Measurements from ENCODE around the gene MT3. TPM values are rescaled to one million over a fixed set of nuclear protein-coding genes. Genes with fewer than 3 reads are reported as not detected.

Gene MT3
- total RNA-seq (2022; extraction: Qiagen RNA extraction; ENCODE audit: low read depth) = 1.5 TPM in 1 of 5 replicates, not detected in the others

DNA sequence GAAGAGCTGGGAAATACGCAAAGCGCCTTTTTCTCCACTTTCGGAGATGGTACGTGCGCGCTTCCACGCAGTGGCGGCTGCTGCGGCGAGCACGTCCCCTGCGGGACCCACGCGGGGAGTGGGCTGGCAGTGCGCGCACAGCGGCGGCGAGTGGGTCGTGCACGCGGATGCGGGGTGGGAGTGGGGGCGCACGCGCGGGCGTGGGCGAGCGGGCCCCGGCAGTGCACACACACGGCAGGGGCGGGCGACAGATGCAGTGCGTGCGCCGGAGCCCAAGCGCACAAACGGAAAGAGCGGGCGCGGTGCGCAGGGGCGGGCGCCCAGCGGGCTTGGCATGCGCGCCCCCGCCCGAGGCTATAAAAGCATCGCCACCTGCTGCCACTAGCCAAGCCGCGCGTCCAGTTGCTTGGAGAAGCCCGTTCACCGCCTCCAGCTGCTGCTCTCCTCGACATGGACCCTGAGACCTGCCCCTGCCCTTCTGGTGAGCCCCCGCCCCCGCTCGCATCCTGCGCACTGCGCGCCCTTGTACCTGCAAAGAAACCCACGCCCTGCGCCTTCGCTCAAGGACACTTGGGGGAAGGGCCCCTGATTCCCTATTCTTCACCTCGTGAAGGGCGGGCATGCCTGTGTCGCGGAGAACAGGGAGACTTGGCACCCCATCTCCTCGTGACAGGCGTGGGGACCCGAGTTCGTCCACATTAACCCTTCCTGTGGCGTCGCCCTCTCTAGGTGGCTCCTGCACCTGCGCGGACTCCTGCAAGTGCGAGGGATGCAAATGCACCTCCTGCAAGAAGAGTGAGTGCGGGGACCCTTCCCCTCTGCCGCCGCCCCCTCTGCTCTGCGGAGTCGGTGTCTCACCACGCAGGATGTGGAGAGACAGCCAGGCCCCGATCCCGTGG is at the start of gene MT3:
TSS of gene MT3 (plus strand) at position 388 of the 899 bp plus-strand sequence. CDS start at position 451, 63 bp downstream.

DNA sequence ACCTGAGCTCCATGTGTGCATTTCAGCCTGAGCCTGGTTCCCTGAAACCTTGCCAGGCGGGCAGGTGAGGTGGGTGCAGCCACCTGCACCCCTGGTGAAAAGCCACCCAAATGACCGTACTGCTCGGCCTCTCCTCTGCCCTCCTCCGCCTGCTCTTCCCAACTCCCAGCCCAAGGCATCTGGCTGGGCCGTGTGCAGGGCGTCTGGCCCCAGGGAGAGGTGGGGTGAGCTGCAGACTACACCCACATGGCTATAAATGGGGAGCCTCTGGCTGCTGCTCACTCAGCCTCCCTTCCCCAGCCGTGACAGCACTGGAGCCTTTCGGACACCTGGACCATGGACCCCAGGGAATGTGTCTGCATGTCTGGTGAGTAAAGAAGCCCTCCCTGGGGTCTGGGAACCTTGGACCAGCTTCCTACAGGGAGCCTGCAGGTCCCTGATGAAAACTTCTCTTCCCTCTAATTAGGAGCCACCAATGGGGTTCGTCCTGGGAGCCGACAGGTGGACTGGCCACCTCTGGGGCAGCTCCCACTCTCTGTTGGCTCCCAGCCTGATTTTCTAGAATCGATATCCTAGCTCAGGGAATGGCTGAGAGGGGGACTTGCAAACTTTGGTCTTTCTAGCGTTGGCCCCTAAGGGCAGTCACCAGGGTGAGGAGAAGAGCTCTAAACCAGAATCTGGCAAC is 24.4 kb upstream of the MT3 start, which contains the start of gene MT4:
TSS of gene MT4 (plus strand) at position 281 of the 685 bp plus-strand sequence. CDS start at position 337, 56 bp downstream.

GRCh38 chr16:56608043-56608875 is 18.9 kb downstream of the MT3 start, which contains the start of gene MT2A:
Gene MT2A, plus strand, starts transcription at chr16:56608584. Its CDS starts 72 bp downstream, at chr16:56608656.

GRCh38 chr16:56625140-56625942 is 36.0 kb downstream of the MT3 start, which contains the start of gene MT1E:
Gene MT1E, plus strand, starts transcription at chr16:56625781. Its CDS starts 71 bp downstream, at chr16:56625852.

DNA sequence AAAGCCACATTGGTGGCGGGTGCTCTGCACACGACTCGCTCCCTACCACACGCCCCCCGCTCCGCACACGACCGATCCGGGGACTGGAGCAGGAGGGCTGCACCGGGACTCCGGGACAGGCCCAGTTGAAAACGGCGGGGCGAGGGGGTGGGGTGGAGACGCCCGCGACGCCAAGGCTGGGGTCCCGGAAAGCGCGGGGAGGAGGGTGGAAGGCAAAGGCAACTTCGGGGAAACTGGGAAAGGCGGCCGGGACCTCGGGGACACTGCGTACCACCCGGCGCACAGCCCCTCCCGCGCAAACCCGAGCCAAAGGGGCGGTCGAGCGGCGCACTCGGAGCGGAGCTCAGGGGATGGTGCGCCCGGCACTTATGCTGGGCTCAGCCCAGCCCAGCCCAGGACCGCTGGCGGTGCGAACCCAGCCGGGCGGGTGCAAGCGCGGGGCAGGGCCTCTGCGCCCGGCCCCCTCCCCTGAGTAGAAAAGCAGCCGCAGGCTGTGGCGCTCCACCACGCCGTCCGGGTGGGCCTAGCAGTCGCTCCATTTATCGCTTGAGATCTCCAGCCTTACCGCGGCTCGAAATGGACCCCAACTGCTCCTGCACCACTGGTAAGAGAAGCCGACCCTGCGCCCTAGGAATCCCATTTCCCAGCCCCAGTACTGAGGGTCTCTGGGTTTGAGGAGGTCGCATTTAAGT is 43.0 kb downstream of the MT3 start, which contains the start of gene MT1M:
TSS of gene MT1M (plus strand) at position 504 of the 692 bp plus-strand sequence. CDS start at position 577, 73 bp downstream.

GRCh38 chr16:56637814-56638750 is 48.8 kb downstream of the MT3 start, which contains the start of gene MT1A:
Gene MT1A, plus strand, starts transcription at chr16:56638666. Its CDS starts 73 bp downstream, at chr16:56638739.

Other genes with a start within 250 kb of the MT3 start
- gene AMFR, start 164.0 kb upstream of the MT3 start, total RNA-seq (2022; extraction: Qiagen RNA extraction; ENCODE audit: low read depth) = 56.4 to 67.6 TPM (median 59.3 TPM) in 5 replicates
- gene NUDT21, start 138.2 kb upstream of the MT3 start, total RNA-seq (2022; extraction: Qiagen RNA extraction; ENCODE audit: low read depth) = 105 to 122 TPM (median 110 TPM) in 5 replicates
- 63.9 to 103 TPM (median 74.3 TPM) in 5 replicates for gene OGFOD1, start 138.0 kb upstream of the MT3 start, total RNA-seq (2022; extraction: Qiagen RNA extraction; ENCODE audit: low read depth)
- 16.3 to 21.6 TPM (median 19.4 TPM) in 5 replicates for gene BBS2, start 69.5 kb upstream of the MT3 start, total RNA-seq (2022; extraction: Qiagen RNA extraction; ENCODE audit: low read depth)
- not detected in 5 replicates for gene MT4, start 24.5 kb upstream of the MT3 start, total RNA-seq (2022; extraction: Qiagen RNA extraction; ENCODE audit: low read depth)
- gene MT2A, start 19.1 kb downstream of the MT3 start, total RNA-seq (2022; extraction: Qiagen RNA extraction; ENCODE audit: low read depth) = 559 to 813 TPM (median 661 TPM) in 5 replicates
- 0.80 TPM in 1 of 5 replicates, not detected in the others for gene MT1E, start 36.3 kb downstream of the MT3 start, total RNA-seq (2022; extraction: Qiagen RNA extraction; ENCODE audit: low read depth)
- gene MT1M, start 43.1 kb downstream of the MT3 start, total RNA-seq (2022; extraction: Qiagen RNA extraction; ENCODE audit: low read depth) = not detected in 5 replicates
- gene MT1A, start 49.1 kb downstream of the MT3 start, total RNA-seq (2022; extraction: Qiagen RNA extraction; ENCODE audit: low read depth) = 11.0 to 18.4 TPM (median 16.2 TPM) in 5 replicates
- gene MT1B, start 62.4 kb downstream of the MT3 start, total RNA-seq (2022; extraction: Qiagen RNA extraction; ENCODE audit: low read depth) = not detected in 5 replicates
- 7.8 to 18.7 TPM (median 12.3 TPM) in 5 replicates for gene MT1F, start 68.4 kb downstream of the MT3 start, total RNA-seq (2022; extraction: Qiagen RNA extraction; ENCODE audit: low read depth)
- gene MT1G, start 78.5 kb downstream of the MT3 start, total RNA-seq (2022; extraction: Qiagen RNA extraction; ENCODE audit: low read depth) = not detected in 5 replicates
- not detected in 5 replicates for gene MT1H, start 80.3 kb downstream of the MT3 start, total RNA-seq (2022; extraction: Qiagen RNA extraction; ENCODE audit: low read depth)
- 152 to 245 TPM (median 180 TPM) in 5 replicates for gene MT1X, start 92.9 kb downstream of the MT3 start, total RNA-seq (2022; extraction: Qiagen RNA extraction; ENCODE audit: low read depth)
- gene NUP93, start 140.6 kb downstream of the MT3 start, total RNA-seq (2022; extraction: Qiagen RNA extraction; ENCODE audit: low read depth) = 80.5 to 105 TPM (median 103 TPM) in 5 replicates

Measured in A549 treated with CpdA at 1 μM for 4 hours (cell line).